Mesendoderm (in vitro differentiated cells): ENCODE data around the gene HSF5.

Source experiments
- DNase-seq: peaks from one replicate; pipeline ENCODE4 v3.0.0; 2013
- H2AK5ac ChIP-seq: 2 replicates; pipeline ENCODE4 v1.6.1; 2013; ENCODE audit warnings: low read length, inconsistent platforms
- H2BK120ac ChIP-seq: 2 replicates; pipeline ENCODE4 v1.6.1; 2013; ENCODE audit warnings: low read depth, mild to moderate bottlenecking, low read length, moderate library complexity, mixed read lengths
- H2BK15ac ChIP-seq: replicated peaks from 2 replicates; pipeline ENCODE4 v1.6.1; 2013; ENCODE audit warnings: low read depth, mild to moderate bottlenecking, moderate library complexity
- H2BK5ac ChIP-seq: 2 replicates; pipeline ENCODE4 v1.6.1; 2013; ENCODE audit warnings: low read length, inconsistent platforms
- H3K18ac ChIP-seq: 2 replicates; pipeline ENCODE4 v1.6.1; 2013; ENCODE audit warnings: mild to moderate bottlenecking, low read length, mixed read lengths
- H3K23ac ChIP-seq: one replicate; pipeline ENCODE4 v1.6.1; 2013; ENCODE audit warnings: low read length
- H3K27ac ChIP-seq: 2 replicates; pipeline ENCODE4 v1.5.1; 2013; ENCODE audit warnings: low read depth, mild to moderate bottlenecking, inconsistent platforms, low read length, moderate library complexity
- H3K27me3 ChIP-seq: 2 replicates; pipeline ENCODE4 v1.6.1; 2013; ENCODE audit warnings: low read length, control low read depth, mild to moderate bottlenecking, inconsistent platforms; ENCODE audit not compliant: insufficient read depth, poor library complexity
- H3K36me3 ChIP-seq: 2 replicates; pipeline ENCODE4 v1.6.1; 2013; ENCODE audit warnings: low read length, inconsistent platforms; ENCODE audit not compliant: control insufficient read depth, insufficient read depth
- H3K4ac ChIP-seq: one replicate; pipeline ENCODE4 v1.6.1; 2013; ENCODE audit warnings: low read depth, mild to moderate bottlenecking, low read length, moderate library complexity
- H3K4me1 ChIP-seq: 2 replicates; pipeline ENCODE4 v1.6.1; 2013; ENCODE audit warnings: low read depth, low read length, inconsistent platforms; ENCODE audit not compliant: control insufficient read depth
- H3K4me2 ChIP-seq: 2 replicates; pipeline ENCODE4 v1.6.1; 2013; ENCODE audit warnings: low read length
- H3K4me3 ChIP-seq: 2 replicates; pipeline ENCODE4 v1.5.1; 2013; ENCODE audit warnings: mild to moderate bottlenecking, low read length
- H3K56ac ChIP-seq: one replicate; pipeline ENCODE4 v1.6.1; 2013; ENCODE audit warnings: low read length
- H3K79me1 ChIP-seq: 2 replicates; pipeline ENCODE4 v1.6.1; 2013; ENCODE audit warnings: low read length, inconsistent platforms
- H3K79me2 ChIP-seq: 2 replicates; pipeline ENCODE4 v1.6.1; 2013; ENCODE audit warnings: mild to moderate bottlenecking, low read length; ENCODE audit not compliant: control insufficient read depth, insufficient read depth
- H3K9ac ChIP-seq: 2 replicates; pipeline ENCODE4 v1.6.1; 2013; ENCODE audit warnings: low read length, inconsistent platforms
- H4K5ac ChIP-seq: one replicate; pipeline ENCODE4 v1.6.1; 2013; ENCODE audit warnings: low read length
- H4K8ac ChIP-seq: one replicate; pipeline ENCODE4 v1.6.1; 2013; ENCODE audit warnings: low read depth, mild to moderate bottlenecking, control low read depth, low read length, moderate library complexity
- WGBS: extraction: QIAGEN DNeasy Blood & Tissue Kit; methylation state at CpG from one replicate; pipeline ENCODE4 v1.1.7; 2013; ENCODE audit warnings: low lambda C conversion rate, missing lambda C conversion rate; ENCODE audit not compliant: insufficient coverage; ENCODE audit errors: extremely low coverage; 5-methylcytosine and 5-hydroxymethylcytosine counted together

Gene HSF5

GRCh38 chr17:58410714-58411407 lies 77.3 kb downstream of the HSF5 start:
- H3K79me1 ChIP-seq: no peaks in the 10 kb centered on the region
- no peaks in the 10 kb centered on the region for H3K79me2 ChIP-seq
- H3K56ac ChIP-seq: no peak overlapping the region
- H3K23ac ChIP-seq: no peak overlapping the region
- no peaks in the 10 kb centered on the region for H3K27me3 ChIP-seq
- no peak for DNase-seq
- no peak overlapping the region for H3K18ac ChIP-seq
- no peak overlapping the region for H3K4ac ChIP-seq
- H2BK120ac ChIP-seq: no peak overlapping the region
- no peak overlapping the region for H2BK5ac ChIP-seq
- H3K4me1 ChIP-seq: no peaks in the 10 kb centered on the region
- H3K4me2 ChIP-seq: no peak overlapping the region
- no peak overlapping the region for H4K5ac ChIP-seq
- H3K9ac ChIP-seq: no peak overlapping the region
- no peak overlapping the region for H2AK5ac ChIP-seq
- no peak overlapping the region for H2BK15ac ChIP-seq
- H3K4me3 ChIP-seq: no peak overlapping the region
- no peak overlapping the region for H3K27ac ChIP-seq
- H3K36me3 ChIP-seq: no peaks in the 10 kb centered on the region
- H4K8ac ChIP-seq: no peak overlapping the region

DNA sequence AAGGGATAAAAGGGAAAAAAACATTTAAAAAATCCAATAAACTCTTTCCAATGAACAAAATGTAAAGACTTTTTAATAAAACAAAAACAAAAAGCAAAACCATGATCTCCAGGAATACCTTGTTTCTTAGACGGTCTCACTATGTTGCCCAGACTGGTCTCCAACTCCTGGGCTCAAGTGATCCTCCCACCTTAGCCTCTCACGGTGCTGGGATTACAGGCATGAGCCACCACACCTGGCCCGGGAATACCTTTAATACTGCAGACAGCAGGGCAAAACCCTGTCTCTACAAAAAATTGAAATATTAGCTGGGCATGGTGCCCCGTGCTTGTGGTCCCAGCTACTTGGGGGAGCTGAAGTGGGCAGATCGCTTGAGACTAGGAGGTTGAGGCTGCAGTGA lies 78.8 kb downstream of the HSF5 start:
- Histone ChIP-seq H3K36me3 (no peaks in the 10 kb centered on the region), H3K4me3 (no peak overlapping the region), H3K27ac (no peak overlapping the region), H2BK120ac (no peak overlapping the region), H3K4me2 (no peak overlapping the region), H3K79me2 (no peaks in the 10 kb centered on the region), H3K79me1 (no peaks in the 10 kb centered on the region), H4K5ac (no peak overlapping the region), H3K4ac (no peak overlapping the region), H3K56ac (no peak overlapping the region), H3K4me1 (no peaks in the 10 kb centered on the region), H4K8ac (peak overlapping the region; percentile 56), H2AK5ac (no peak overlapping the region), H3K23ac (no peak overlapping the region), H2BK15ac (no peak overlapping the region), H3K18ac (no peak overlapping the region), H3K9ac (no peak overlapping the region), H3K27me3 (no peaks in the 10 kb centered on the region), H2BK5ac (no peak overlapping the region)
- no peak for DNase-seq
- WGBS: no CpG with 5 or more reads among the region's 5 CpGs

DNA sequence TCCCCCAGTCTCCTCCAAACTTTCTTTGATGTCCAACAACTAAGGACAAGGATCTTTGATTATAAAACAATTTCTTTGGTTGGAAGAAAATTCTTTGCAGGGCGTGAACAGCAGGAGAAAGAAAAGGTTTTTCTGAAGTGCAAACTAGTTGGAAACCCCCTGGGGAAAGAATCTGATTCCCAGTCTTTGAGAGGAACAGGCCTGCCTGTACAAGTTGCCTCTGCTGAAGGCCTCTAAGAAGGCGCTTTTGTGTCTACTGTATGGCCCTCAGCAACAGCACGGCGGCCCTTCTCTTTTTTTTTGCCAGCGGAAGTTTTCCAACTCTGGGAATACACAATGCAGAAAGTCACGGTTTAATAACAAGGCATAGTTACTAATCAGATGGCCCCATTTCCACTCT lies 84.9 kb downstream of the HSF5 start:
- H3K56ac ChIP-seq: no peak overlapping the region
- no peaks in the 10 kb centered on the region for H3K36me3 ChIP-seq
- peak overlapping the region; percentile 87 for H3K18ac ChIP-seq

DNA sequence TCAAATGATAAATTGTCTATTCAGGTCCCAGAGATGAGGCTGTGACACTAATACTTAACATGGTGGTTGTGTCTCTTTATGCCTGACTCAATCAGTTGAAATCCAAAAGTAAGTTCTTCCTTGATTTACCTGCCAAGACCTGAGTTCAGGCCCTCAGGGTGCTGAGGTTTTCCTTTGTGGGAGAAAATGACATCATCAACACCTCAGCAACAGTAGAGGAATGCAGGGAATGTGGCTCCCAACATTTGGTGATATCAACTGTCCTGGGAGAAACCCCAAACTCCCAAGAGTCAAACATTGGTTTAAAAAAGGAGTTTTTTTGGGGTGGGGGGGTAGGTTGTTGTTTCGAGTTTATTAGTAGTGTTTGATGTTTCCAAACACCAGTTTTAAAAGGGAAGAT lies 85.5 kb downstream of the HSF5 start:
- H3K79me2 ChIP-seq: no peaks in the 10 kb centered on the region
- peak overlapping the region; percentile 58 for H3K27ac ChIP-seq
- no peak overlapping the region for H3K9ac ChIP-seq
- H4K8ac ChIP-seq: no peak overlapping the region
- H2BK120ac ChIP-seq: no peak overlapping the region
- H3K36me3 ChIP-seq: no peaks in the 10 kb centered on the region
- no peak overlapping the region for H3K4me2 ChIP-seq
- peak overlapping the region; percentile 10 for H3K56ac ChIP-seq
- H3K18ac ChIP-seq: peak overlapping the region; percentile 87
- 100% methylated on average over 1 of the region's 1 CpG for whole genome bisulfite sequencing
- no peaks in the 10 kb centered on the region for H3K27me3 ChIP-seq
- H3K4ac ChIP-seq: no peak overlapping the region
- no peaks in the 10 kb centered on the region for H3K79me1 ChIP-seq
- H3K4me1 ChIP-seq: peaks cover 9% of the 10 kb centered on the region
- H2AK5ac ChIP-seq: no peak overlapping the region
- H3K4me3 ChIP-seq: no peak overlapping the region
- no peak overlapping the region for H3K23ac ChIP-seq
- peak; percentile 95 for DNase-seq
- peak overlapping the region; percentile 20 for H2BK5ac ChIP-seq
- H4K5ac ChIP-seq: no peak overlapping the region
- H2BK15ac ChIP-seq: peak overlapping the region; percentile 41

More for the DNA sequence above, 84.9 kb downstream of the HSF5 start:
- H2BK5ac ChIP-seq: no peak overlapping the region
- no peak overlapping the region for H3K4me2 ChIP-seq
- no CpG with 5 or more reads among the region's 6 CpGs for WGBS
- H4K5ac ChIP-seq: no peak overlapping the region
- no peaks in the 10 kb centered on the region for H3K27me3 ChIP-seq
- peak overlapping the region; percentile 58 for H3K27ac ChIP-seq
- H2BK15ac ChIP-seq: peak overlapping the region; percentile 85
- no peak overlapping the region for H3K4me3 ChIP-seq
- H3K9ac ChIP-seq: no peak overlapping the region
- no peak overlapping the region for H2BK120ac ChIP-seq
- peaks cover 9% of the 10 kb centered on the region for H3K4me1 ChIP-seq
- peak; percentile 75 for DNase-seq
- no peak overlapping the region for H3K4ac ChIP-seq
- no peaks in the 10 kb centered on the region for H3K79me2 ChIP-seq
- H3K23ac ChIP-seq: no peak overlapping the region
- H2AK5ac ChIP-seq: no peak overlapping the region
- no peak overlapping the region for H4K8ac ChIP-seq
- no peaks in the 10 kb centered on the region for H3K79me1 ChIP-seq

DNA sequence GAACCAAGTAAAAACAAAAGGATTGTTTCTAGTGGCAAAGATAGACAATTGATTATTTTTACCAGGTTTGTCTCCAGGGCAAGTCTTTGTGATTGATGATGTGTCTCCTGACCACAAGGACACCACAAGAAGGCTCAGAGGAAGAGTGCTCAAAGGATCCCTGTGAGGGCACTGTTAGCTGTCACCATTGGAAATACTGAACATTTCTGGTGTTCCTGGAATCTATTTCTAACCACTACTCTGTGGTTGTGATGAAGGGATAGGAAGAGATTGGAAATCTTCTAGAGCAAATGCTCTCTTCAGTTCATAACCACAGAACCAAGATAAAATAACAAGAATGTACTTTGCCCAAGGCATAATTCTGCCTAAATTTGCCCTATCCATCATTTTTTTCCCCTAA lies 86.2 kb downstream of the HSF5 start:
- Histone ChIP-seq H3K79me1 (no peaks in the 10 kb centered on the region), H4K8ac (no peak overlapping the region), H3K23ac (no peak overlapping the region), H4K5ac (no peak overlapping the region), H3K4me1 (peaks cover 9% of the 10 kb centered on the region), H3K9ac (no peak overlapping the region), H3K56ac (no peak overlapping the region), H3K4me3 (no peak overlapping the region), H2AK5ac (no peak overlapping the region), H3K36me3 (no peaks in the 10 kb centered on the region), H3K4ac (no peak overlapping the region), H3K18ac (peak overlapping the region; percentile 51), H3K4me2 (no peak overlapping the region), H3K79me2 (no peaks in the 10 kb centered on the region), H2BK120ac (no peak overlapping the region), H3K27me3 (no peaks in the 10 kb centered on the region), H2BK5ac (peak overlapping the region; percentile 17), H2BK15ac (peak overlapping the region; percentile 57), H3K27ac (no peak overlapping the region)
- DNase-seq: no peak

DNA sequence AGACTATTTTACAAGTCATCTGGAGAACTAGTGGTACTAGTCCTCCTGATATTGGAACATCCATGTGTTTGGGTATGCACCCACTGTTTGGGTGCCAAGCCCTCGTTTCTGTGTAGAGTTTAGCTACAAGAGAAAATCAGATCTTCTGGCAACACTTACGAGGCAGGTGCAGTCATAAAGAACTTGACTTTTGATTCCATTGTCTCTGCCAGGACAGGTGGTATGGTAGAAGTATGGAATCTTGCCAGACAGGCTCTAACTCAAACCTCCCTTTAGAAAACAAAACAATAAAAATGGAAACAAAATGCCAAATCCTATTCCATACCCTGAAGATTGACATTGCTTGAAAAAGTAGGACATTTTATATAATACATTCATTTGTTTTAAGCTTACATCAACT lies 86.9 kb downstream of the HSF5 start:
- H2BK5ac ChIP-seq: no peak overlapping the region
- H3K36me3 ChIP-seq: no peaks in the 10 kb centered on the region
- H3K23ac ChIP-seq: no peak overlapping the region
- H3K9ac ChIP-seq: no peak overlapping the region
- H3K56ac ChIP-seq: no peak overlapping the region
- no peak overlapping the region for H3K4ac ChIP-seq
- H4K8ac ChIP-seq: no peak overlapping the region
- H3K18ac ChIP-seq: peak overlapping the region; percentile 45
- no peak for DNase-seq
- H3K79me1 ChIP-seq: no peaks in the 10 kb centered on the region
- peaks cover 9% of the 10 kb centered on the region for H3K4me1 ChIP-seq
- no peak overlapping the region for H2AK5ac ChIP-seq
- no peak overlapping the region for H2BK15ac ChIP-seq
- no peaks in the 10 kb centered on the region for H3K79me2 ChIP-seq
- no peaks in the 10 kb centered on the region for H3K27me3 ChIP-seq
- H3K27ac ChIP-seq: no peak overlapping the region
- H3K4me2 ChIP-seq: no peak overlapping the region
- H3K4me3 ChIP-seq: no peak overlapping the region
- no peak overlapping the region for H4K5ac ChIP-seq
- WGBS: no CpG with 5 or more reads among the region's 2 CpGs
- no peak overlapping the region for H2BK120ac ChIP-seq
